H9 (cell line): ENCODE results near the gene TXNL4A. TPM values are rescaled to one million over a fixed set of nuclear protein-coding genes. Genes with fewer than 3 reads are reported as not detected.

Source experiments
- DNase-seq: peaks from one replicate; pipeline ENCODE4 v3.0.0-alpha.2; 2017
- H2AFZ ChIP-seq: one replicate; pipeline ENCODE4 v1.6.1; 2013; ENCODE audit warnings: mild to moderate bottlenecking, low read length, control low read depth, moderate library complexity
- H2AK5ac ChIP-seq: 2 replicates; pipeline ENCODE4 v1.6.1; 2013; ENCODE audit warnings: low read length, control low read depth, mixed read lengths; ENCODE audit not compliant: insufficient read length
- H2BK120ac ChIP-seq: one replicate; pipeline ENCODE4 v1.6.1; 2013; ENCODE audit warnings: low read depth, mild to moderate bottlenecking, low read length, control low read depth, inconsistent platforms; ENCODE audit not compliant: poor library complexity, severe bottlenecking
- H2BK12ac ChIP-seq: 2 replicates; pipeline ENCODE4 v1.6.1; 2013; ENCODE audit warnings: low read length, control low read depth, mixed read lengths, low read depth; ENCODE audit not compliant: insufficient read length
- H2BK15ac ChIP-seq: 2 replicates; pipeline ENCODE4 v1.6.1; 2013; ENCODE audit warnings: low read depth, low read length, control low read depth
- H2BK20ac ChIP-seq: one replicate; pipeline ENCODE4 v1.6.1; 2013; ENCODE audit warnings: low read depth, mild to moderate bottlenecking, low read length, control low read depth, inconsistent platforms; ENCODE audit not compliant: poor library complexity, severe bottlenecking
- H2BK5ac ChIP-seq: 2 replicates; pipeline ENCODE4 v1.6.1; 2013; ENCODE audit warnings: low read length, control low read depth, mixed read lengths; ENCODE audit not compliant: insufficient read length
- H3K14ac ChIP-seq: 2 replicates; pipeline ENCODE4 v1.6.1; 2013; ENCODE audit warnings: low read length, control low read depth; ENCODE audit not compliant: insufficient read depth
- H3K18ac ChIP-seq: 2 replicates; pipeline ENCODE4 v1.6.1; 2013; ENCODE audit warnings: low read depth, mild to moderate bottlenecking, mixed read lengths, low read length, control low read depth; ENCODE audit not compliant: insufficient read length
- H3K23ac ChIP-seq: 2 replicates; pipeline ENCODE4 v1.6.1; 2013; ENCODE audit warnings: low read length, control low read depth, mixed read lengths, low read depth; ENCODE audit not compliant: insufficient read length
- H3K23me2 ChIP-seq: 2 replicates; pipeline ENCODE4 v1.6.1; 2013; ENCODE audit warnings: low read depth, mild to moderate bottlenecking, mixed read lengths, low read length, control low read depth; ENCODE audit not compliant: insufficient read length, poor library complexity, severe bottlenecking
- H3K27ac ChIP-seq: 2 replicates; pipeline ENCODE4 v1.5.1; 2013; ENCODE audit warnings: low read length, control low read depth, mixed read lengths, low read depth; ENCODE audit not compliant: insufficient read length
- H3K27me3 ChIP-seq: 2 replicates; pipeline ENCODE4 v1.6.1; 2013; ENCODE audit warnings: low read length, control low read depth, inconsistent platforms; ENCODE audit not compliant: insufficient read depth
- H3K4ac ChIP-seq: 2 replicates; pipeline ENCODE4 v1.6.1; 2013; ENCODE audit warnings: low read depth, mild to moderate bottlenecking, control low read depth, inconsistent platforms, low read length, moderate library complexity
- H3K4me1 ChIP-seq: 2 replicates; pipeline ENCODE4 v1.6.1; 2013; ENCODE audit warnings: low read length, control low read depth, inconsistent platforms; ENCODE audit not compliant: insufficient read depth
- H3K4me2 ChIP-seq: 2 replicates; pipeline ENCODE4 v1.6.1; 2013; ENCODE audit warnings: low read length, control low read depth, mixed read lengths; ENCODE audit not compliant: insufficient read length, insufficient read depth
- H3K56ac ChIP-seq: 2 replicates; pipeline ENCODE4 v1.6.1; 2013; ENCODE audit warnings: low read depth, mild to moderate bottlenecking, mixed read lengths, low read length, control low read depth; ENCODE audit not compliant: insufficient read length
- H3K79me1 ChIP-seq: 2 replicates; pipeline ENCODE4 v1.6.1; 2013; ENCODE audit warnings: low read depth, mild to moderate bottlenecking, moderate library complexity, low read length, control low read depth, inconsistent platforms; ENCODE audit not compliant: insufficient read depth, poor library complexity, severe bottlenecking
- H3K79me2 ChIP-seq: 2 replicates; pipeline ENCODE4 v1.6.1; 2013; ENCODE audit warnings: low read length, control low read depth, inconsistent platforms; ENCODE audit not compliant: insufficient read depth
- H3K9ac ChIP-seq: 2 replicates; pipeline ENCODE4 v1.6.1; 2013; ENCODE audit warnings: low read length, control low read depth, mixed read lengths; ENCODE audit not compliant: insufficient read length; ENCODE audit errors: extremely low read depth
- H3K9me3 ChIP-seq: one replicate; pipeline ENCODE4 v1.6.1; 2013; ENCODE audit warnings: low read depth, low read length, inconsistent platforms; ENCODE audit not compliant: control insufficient read depth
- H3T11ph ChIP-seq: one replicate; pipeline ENCODE4 v1.6.1; 2013; ENCODE audit warnings: mild to moderate bottlenecking, low read length, control low read depth, inconsistent platforms
- H4K20me1 ChIP-seq: one replicate; pipeline ENCODE4 v1.6.1; 2013; ENCODE audit not compliant: control insufficient read depth, insufficient read length, insufficient read depth
- H4K5ac ChIP-seq: 2 replicates; pipeline ENCODE4 v1.6.1; 2013; ENCODE audit warnings: low read depth, mild to moderate bottlenecking, mixed read lengths, low read length, control low read depth; ENCODE audit not compliant: insufficient read length
- H4K8ac ChIP-seq: replicated peaks from 2 replicates; pipeline ENCODE4 v1.6.1; 2013; ENCODE audit warnings: low read length, control low read depth, mixed read lengths, low read depth; ENCODE audit not compliant: insufficient read length
- H4K91ac ChIP-seq: 2 replicates; pipeline ENCODE4 v1.6.1; 2013; ENCODE audit warnings: low read depth, mild to moderate bottlenecking, moderate library complexity, mixed read lengths, low read length, control low read depth; ENCODE audit not compliant: insufficient read length
- H3K27ac Mint-ChIP-seq, 3 experiments: 2 replicates in 2 of 3; 3 replicates in 1 of 3; pipeline ENCODE4 v1.8.0; 2020 to 2021; ENCODE audit warnings: mixed read lengths in 3 of 3, mild to moderate bottlenecking in 1 of 3, moderate library complexity in 1 of 3
- H3K27me3 Mint-ChIP-seq: 2 replicates; pipeline ENCODE4 v1.8.0; 2021; ENCODE audit warnings: low read depth, mild to moderate bottlenecking, moderate library complexity, mixed read lengths
- H3K36me3 Mint-ChIP-seq, 3 experiments: 2 replicates in 2 of 3; 3 replicates in 1 of 3; pipeline ENCODE4 v1.8.0; 2020 to 2021; ENCODE audit warnings: low read depth in 3 of 3, mixed read lengths in 3 of 3; ENCODE audit not compliant: insufficient read depth in 1 of 3
- H3K4me1 Mint-ChIP-seq, 2 experiments: 2 replicates each; pipeline ENCODE4 v1.8.0; 2020; ENCODE audit warnings: mixed read lengths in 2 of 2
- H3K4me3 Mint-ChIP-seq, 2 experiments: 2 replicates in 1 of 2; 3 replicates in 1 of 2; pipeline ENCODE4 v1.8.0; 2020 to 2021; ENCODE audit warnings: mild to moderate bottlenecking in 2 of 2, mixed read lengths in 2 of 2, moderate library complexity in 1 of 2
- H3K9me3 Mint-ChIP-seq, 2 experiments: 2 replicates in 1 of 2; 3 replicates in 1 of 2; pipeline ENCODE4 v1.8.0; 2020; ENCODE audit warnings: mild to moderate bottlenecking in 2 of 2, mixed read lengths in 2 of 2, moderate library complexity in 1 of 2
- WGBS: extraction: QIAGEN DNeasy Blood & Tissue Kit; methylation state at CpG from one replicate; pipeline ENCODE4 v1.1.7; 2013; ENCODE audit warnings: missing lambda C conversion rate, low lambda C conversion rate, mixed read lengths; ENCODE audit not compliant: insufficient read length; ENCODE audit errors: extremely low coverage; 5-methylcytosine and 5-hydroxymethylcytosine counted together
- total RNA-seq: library from RNA; stranded (reverse); gene quantifications from 2 replicates; pipeline ENCODE4 v1.2.1, GENCODE V29; 2021
- TF ChIP-seq, protein P1 (sequence below): fragments of 200-600 bp; sonication (generic); conservative IDR thresholded peaks from 3 replicates; pipeline ENCODE4 v1.8.0; 2021; ENCODE audit warnings: antibody characterized with exemption, mild to moderate bottlenecking

TXNL4A gene
- total RNA-seq, 1 experiment from 2014 or later, result 163 TPM

DNA sequence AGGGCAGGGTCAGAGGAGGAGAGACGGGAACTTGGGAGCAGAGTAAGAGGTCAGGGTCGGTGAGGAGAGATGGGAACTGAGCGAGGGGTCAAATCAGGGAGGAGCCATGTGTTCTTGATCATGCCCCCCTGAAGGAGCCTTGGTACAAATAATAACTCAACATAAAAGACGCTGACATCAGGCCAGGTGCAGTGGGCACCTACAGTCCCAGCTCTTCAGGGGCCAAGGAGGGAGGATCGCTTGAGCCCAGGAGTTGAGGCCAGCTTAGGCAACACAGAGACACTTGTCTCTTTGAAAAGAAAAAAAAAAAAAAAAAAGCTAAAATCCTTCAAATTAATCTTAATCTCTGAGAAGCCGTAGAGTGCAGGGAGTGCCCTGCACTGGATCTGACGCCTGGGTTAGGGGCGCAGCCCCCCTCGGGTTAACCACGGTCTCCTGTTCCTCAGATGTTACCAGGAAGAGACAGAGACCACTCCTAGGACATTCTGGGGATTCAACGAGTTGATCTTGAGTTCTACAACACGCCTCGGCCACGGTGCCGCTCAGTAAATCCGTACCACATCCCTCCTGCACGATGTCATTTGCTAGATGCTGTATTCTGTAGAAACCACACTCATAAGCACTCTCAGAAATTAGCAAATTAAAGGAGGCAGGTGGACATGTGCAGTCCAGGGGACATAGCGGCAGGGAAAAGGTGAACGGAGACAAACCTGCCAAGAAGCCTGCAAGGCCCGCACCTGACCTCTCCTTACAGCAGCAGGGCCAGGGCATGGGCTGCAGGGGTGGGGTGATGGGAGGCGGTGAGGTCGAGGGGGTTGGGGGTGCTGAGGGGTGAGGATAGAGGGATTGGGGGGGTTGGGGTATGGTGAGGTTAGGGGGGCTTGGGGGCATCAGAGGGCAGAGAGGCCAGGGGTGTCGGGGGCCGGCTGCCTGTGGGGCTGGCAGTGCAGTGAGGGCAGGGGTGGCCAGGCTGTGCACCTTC is 66.1 kb downstream of the TXNL4A start:
- Histone ChIP-seq H3K14ac (no peak overlapping the region), H3K27ac (no peak overlapping the region), H3T11ph (no peak overlapping the region), H3K4me2 (no peak overlapping the region), H3K23ac (no peak overlapping the region), H2BK12ac (no peak overlapping the region), H2BK5ac (no peak overlapping the region), H2AFZ (no peak overlapping the region), H2BK120ac (no peak overlapping the region), H3K79me2 (no peaks in the 10 kb centered on the region), H3K56ac (no peak overlapping the region), H3K4me1 (no peaks in the 10 kb centered on the region), H3K9ac (no peak overlapping the region), H4K91ac (no peak overlapping the region), H2AK5ac (no peak overlapping the region), H2BK15ac (no peak overlapping the region), H4K5ac (no peak overlapping the region), H3K18ac (no peak overlapping the region), H3K79me1 (no peaks in the 10 kb centered on the region), H3K23me2 (no peaks in the 10 kb centered on the region), H3K27me3 (no peaks in the 10 kb centered on the region), H3K9me3 (no peaks in the 10 kb centered on the region), H2BK20ac (no peak overlapping the region), H3K4ac (no peak overlapping the region), H4K20me1 (no peaks in the 10 kb centered on the region), H4K8ac (no peak overlapping the region)
- WGBS, result no CpG with 5 or more reads among the region's 24 CpGs
- H3K27ac Mint-ChIP-seq, result peak overlapping the region in 1 of 3 experiments; percentile 51; a peak in 1 of 7 replicates
- no peak for DNase-seq
- H3K27me3 Mint-ChIP-seq, result no peaks in the 10 kb centered on the region; the same call in 1 of the 2 replicates
- H3K9me3 Mint-ChIP-seq, result peaks cover 7 to 10% of the 10 kb centered on the region in 2 experiments; a peak in 3 of 5 replicates
- TF ChIP-seq, protein P1, sequence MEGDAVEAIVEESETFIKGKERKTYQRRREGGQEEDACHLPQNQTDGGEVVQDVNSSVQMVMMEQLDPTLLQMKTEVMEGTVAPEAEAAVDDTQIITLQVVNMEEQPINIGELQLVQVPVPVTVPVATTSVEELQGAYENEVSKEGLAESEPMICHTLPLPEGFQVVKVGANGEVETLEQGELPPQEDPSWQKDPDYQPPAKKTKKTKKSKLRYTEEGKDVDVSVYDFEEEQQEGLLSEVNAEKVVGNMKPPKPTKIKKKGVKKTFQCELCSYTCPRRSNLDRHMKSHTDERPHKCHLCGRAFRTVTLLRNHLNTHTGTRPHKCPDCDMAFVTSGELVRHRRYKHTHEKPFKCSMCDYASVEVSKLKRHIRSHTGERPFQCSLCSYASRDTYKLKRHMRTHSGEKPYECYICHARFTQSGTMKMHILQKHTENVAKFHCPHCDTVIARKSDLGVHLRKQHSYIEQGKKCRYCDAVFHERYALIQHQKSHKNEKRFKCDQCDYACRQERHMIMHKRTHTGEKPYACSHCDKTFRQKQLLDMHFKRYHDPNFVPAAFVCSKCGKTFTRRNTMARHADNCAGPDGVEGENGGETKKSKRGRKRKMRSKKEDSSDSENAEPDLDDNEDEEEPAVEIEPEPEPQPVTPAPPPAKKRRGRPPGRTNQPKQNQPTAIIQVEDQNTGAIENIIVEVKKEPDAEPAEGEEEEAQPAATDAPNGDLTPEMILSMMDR, result no peak
- H3K4me1 Mint-ChIP-seq, result peaks cover 11% of the 10 kb centered on the region in 2 experiments
- no peak overlapping the region for H3K4me3 Mint-ChIP-seq
- peaks cover 2 to 15% (median 7%) of the 10 kb centered on the region in 3 experiments; a peak in 4 of 7 replicates for H3K36me3 Mint-ChIP-seq

Other genes with a start within 250 kb of the TXNL4A start
- 0.15 TPM in 1 of 2 replicates, not detected in the other for gene KCNG2, start 190.6 kb downstream of the TXNL4A start, total RNA-seq
- 10.3 and 13.0 TPM in 2 replicates for gene SLC66A2, start 36.9 kb downstream of the TXNL4A start, total RNA-seq
- gene HSBP1L1, start 23.9 kb downstream of the TXNL4A start, total RNA-seq, result 0.46 TPM in 1 of 2 replicates, not detected in the other
- 39.4 and 42.5 TPM in 2 replicates for gene RBFA, start 45.9 kb upstream of the TXNL4A start, total RNA-seq
- 53.5 and 56.5 TPM in 2 replicates for gene ADNP2, start 120.7 kb upstream of the TXNL4A start, total RNA-seq